NCI-H128 (cell line): Measurements from ENCODE around the gene SNX33.
"Not testable (repeated sequence)": the region's sequence is repeated elsewhere in the genome, so short reads cannot be mapped to it uniquely, and the experiment has no call there.

ENCODE experiments used
- DNase-seq: peaks from one replicate; lab custom pipeline; 2025; ENCODE audit not compliant: unreplicated experiment; lab: John Stamatoyannopoulos, UW

SNX33 gene

DNA sequence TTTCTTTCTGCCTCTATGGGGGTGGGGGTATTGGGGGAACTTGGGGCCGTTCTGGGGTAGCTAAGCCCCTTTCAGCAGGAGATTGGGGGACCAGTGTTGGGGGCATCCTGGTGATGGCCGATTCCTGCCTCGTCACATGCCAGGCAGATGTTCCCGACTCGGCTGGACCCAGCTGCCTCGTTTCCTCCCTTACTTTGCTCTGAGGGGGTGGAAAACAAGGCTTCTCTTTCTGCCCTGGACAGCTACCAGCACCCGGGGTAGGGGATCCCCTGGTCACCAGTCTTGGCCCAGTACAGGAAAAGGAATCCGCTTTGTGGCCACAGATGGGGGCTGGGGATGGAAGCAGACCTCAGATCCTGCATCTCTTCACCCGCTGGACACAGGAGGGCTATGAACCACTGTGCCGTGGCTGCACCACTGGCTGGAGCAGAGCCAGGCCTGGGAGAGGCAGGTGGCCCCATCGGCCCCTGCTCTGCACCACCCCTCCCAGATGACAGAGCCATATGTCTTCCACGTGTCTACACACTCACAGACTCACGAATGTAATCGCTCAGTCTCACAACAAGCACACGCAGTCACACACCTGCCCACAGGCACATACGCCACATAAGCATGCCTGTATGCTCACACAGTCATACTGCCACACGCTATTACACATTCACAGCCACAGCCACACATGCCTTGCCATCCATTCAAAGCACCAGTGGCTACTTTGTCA, 12.4 kb downstream of the SNX33 start:
- no peak for DNase-seq

DNA sequence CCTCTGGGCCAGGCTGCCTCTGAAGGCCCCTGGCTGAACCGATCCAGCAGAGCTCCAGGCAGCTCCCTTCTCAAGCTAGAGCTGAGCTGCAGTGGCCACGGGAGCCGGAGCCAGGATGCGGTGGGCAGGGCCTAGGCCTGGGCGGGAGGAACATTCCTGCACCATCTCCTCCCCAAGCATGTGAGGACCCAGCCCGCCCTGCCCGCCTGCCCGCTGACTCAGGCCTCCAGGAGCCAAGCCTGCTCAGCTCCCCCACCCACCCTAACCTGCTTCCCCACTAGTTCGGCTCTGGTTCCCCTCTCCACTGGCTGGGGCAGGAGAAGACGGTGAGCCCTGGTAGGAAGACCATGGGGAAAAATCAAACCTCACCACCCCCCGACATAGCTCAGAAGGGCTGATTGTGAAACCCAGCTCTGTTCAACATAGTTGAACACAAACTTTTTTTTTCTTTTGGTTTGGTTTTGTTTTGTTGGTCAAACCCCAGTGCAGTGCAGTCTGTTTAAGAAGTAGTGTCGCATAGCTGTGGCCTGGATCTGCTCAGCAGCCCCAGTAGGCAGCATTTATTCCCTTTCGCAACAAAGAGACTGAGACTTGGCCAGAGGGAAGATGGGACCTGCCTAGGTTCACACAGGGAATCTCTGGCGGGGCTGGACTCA, 13.5 kb downstream of the SNX33 start:
- no peak for DNase-seq

DNA sequence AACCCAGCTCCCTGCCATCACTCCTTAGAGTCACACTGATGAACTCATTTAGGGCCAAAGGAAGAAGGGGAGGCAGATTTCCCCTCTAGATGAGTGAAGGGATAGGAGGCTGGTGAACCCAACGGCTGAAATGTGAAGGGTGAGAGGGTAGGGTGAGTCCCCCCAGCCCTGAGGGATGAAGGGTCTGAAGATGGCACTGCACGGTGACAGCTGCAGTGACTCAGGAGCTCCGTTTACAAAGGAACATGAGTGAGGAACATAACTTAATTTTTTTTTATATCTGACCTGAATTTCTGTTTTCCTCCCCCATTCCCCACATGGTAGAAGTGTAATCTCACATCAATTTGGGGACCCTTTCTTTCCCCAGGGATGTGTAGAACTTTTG, 14.0 kb downstream of the SNX33 start:
- DNase-seq, result no peak

DNA sequence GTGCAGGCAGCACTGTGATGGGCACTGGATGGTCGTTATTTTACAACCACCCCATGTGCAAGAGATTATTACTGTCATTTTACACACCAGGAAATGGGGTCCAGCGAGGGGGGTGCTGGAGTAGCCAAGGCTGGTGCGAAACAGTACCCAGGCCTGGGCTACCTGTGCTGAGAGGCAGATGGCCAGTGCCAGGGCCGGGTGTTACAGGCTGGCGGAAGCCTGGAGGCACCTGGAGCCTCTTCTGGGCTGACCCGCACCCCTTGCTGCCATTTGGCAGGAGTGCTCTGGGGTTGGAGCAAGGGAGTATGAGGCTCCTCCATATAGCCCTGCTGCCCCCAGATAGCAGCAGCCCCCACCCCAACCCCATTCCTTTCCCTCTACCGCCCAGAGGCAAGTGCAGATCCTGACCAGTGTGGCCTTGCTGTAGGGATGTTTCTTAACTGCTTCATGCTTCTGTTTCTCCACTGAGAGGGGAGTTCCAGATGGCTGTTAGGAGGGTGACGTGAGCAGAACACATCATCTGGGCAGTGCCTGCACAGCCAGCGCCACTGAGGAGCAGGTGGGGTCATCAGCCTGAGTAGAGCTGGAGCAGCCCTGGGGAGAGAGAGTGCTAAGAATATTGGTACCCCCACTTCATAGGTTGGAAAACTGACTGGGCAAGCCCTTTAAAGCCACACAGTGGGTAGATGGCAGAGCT, 15.3 kb downstream of the SNX33 start:
- DNase-seq, result no peak

DNA sequence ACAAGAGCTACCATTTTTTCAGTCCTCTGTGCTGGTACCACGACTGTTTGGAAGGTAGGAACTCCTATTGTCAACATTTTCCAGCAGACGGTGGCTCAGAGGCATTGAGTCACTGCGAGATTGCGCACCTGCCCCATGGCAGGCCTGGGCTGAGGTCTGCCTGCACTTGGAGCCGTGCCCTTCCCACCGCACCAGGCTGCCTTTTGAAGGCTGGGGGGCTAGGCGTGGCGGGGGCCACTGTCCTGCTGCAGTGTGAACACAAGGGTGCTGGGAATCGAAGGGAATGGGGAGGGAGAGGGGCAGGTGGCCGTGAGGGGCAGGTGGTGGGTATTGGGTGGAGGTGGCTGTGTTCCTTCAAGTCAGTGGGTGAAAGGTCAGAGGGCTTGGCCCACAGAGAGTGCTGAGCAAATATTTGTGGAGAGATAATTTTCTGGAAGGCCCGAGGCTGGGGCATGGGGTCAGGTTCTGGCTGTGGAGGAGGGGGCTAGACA, 16.3 kb downstream of the SNX33 start:
- no peak for DNase-seq

DNA sequence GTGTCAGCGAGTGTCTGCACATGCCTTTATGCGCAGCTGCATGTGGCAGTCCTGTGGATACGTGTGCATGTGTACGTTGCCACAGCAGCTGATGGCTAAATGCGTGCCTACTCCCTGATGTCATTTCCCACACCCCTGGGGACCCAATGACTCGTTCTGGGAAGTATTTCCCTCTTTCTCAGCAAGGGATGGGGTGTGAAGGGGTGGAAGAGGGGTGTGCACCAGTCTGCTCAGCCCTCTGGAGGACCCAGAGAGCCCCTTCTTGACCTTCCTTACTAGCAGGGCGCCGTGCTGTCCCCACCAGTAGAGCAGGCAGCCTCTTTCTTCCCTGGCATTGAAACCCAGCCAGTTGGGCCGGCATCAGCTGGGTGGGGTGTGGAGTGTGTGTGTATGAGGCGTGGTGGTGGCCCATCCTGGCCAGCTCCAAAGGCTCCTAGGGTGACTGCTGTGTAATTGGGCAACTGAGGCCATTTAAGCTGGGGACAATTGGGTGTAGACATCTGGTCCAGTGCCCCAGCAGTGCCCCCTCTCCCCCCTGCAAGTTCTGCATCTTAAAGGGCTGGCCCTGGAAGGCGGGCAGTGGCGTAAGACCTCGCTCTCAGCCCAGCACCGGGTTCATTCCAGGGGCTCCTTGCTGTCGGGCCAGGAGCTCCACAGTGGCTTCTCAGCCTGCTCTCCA, 19.2 kb downstream of the SNX33 start:
- DNase-seq, result no peak

DNA sequence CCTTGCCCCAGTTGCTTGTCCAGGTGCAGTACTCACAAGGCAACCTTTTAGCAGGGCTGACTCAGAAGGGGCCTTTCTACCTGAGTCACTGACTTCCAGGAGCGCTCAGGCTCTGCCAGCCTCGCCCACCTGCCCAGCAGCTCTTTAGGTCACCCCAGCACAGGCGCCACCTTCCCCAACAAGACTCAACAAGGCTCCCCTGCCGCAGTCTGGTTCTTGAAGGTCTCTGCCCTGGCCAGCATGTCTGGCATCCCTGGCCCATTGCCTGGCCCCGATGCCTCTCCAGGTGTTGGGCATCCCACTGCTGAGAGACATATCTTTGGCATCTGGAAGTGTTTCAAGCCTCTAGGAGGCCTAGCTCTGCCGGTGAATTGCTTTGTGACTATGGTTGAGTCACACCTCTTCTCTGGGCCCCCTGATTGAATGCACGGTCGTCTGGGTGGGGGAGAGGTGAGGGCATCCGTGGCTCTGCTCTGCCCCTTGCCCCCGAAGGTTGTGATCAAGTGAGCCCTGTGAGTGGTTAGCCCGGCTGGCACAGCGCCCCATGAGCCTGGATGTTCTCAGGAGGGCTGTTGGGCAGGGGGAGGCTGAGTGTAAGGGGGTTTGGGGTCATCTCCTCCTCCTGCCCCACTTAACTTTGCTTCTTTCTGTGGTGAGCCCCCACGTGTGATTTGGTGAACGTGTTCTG, 21.6 kb downstream of the SNX33 start:
- DNase-seq, result no peak

DNA sequence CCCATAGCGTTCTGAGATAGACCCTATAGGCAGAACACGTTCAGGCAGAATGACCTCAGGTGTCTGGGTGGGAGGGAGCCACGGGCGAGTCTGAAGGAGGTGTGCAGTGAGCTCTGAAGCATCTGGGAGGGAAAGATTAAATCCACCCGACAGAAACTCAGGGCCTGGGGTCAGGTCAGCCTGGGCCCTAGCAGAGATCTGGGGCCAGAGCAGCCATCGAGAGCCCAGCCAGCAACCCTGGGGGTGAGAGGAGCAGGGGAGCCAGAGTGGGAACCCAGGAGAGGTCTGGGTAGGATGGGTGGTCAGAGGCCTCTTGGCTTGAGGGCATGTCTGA, 22.1 kb downstream of the SNX33 start:
- no peak for DNase-seq

DNA sequence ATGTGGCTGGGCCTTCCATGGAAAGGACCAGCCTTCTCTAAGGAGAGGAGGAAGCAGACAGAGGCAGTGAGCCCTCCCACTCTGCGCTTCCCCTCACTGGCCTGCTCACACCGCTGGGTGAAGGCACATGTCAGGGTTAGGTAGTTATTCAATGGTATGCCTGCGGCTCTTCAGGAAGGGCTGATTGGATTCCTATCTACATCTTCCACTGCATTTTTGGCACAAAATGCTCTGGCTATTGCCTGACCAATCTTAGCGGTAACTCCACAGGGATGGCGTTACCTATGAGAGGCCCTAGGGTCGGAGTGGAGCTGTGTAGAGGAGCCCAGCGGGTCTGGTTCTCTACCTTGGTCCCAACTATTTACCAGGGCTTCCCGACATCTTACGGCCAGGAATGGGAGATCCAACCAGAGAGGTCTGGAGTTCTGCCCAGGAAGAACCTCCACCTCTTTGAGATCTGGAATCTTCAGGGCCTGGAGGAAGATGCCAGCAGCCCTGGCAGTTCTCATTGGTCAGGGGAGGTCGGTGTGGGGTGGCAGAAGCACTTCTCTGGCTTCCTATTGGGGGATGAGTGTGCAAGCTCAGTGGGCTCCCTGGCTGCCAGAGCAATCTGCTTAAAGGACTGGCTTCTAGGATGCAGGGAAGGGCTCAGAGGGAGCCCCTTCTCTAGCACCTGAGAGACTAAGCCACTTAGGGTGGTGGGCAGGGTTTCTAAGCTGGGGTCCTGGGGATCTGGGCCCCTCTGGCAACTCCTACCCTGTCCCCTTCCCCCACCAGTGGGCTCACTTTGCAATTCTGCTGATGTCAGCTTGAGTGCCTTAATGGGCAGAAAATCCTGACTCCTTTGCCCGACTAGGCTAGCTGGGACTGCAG, 24.3 kb downstream of the SNX33 start:
- DNase-seq, result no peak

DNA sequence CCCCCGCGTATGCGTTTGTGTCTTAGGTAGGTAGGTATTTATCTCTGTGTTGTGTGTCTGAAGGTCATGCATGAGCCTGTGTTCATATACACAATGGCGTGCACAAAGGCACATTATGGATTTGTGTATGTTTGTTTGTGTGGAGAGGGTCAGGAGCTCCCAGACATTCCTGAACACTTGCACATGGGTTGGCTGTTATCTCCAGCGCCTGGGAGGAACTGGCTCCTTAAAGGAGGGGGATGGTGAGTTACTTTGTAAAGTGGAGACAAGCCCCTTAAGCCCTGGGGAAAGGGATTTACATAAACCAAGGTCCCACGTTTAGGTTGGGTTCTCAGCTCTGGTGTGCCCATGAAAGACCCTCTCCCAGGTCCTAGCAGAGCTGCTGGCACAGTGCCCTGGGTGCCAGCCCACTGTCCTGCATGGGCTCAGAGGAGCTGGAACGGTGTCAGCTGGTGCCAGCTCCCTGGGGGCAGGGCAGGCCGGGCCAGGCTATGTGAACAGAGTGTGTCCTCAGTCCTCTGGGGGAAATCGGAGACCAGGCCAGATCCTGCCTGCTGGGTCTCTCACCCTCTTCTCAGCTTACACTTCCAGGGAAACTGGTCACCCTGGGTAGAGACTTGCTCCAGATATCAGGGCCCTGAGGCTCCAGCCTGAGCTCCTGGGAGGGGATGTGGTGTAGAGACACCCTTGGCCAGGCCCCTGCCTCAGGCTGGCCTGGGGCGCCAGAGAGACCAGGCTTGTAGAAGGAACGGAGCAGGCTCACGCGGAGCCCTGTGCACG, 25.1 kb downstream of the SNX33 start:
- no peak for DNase-seq

DNA sequence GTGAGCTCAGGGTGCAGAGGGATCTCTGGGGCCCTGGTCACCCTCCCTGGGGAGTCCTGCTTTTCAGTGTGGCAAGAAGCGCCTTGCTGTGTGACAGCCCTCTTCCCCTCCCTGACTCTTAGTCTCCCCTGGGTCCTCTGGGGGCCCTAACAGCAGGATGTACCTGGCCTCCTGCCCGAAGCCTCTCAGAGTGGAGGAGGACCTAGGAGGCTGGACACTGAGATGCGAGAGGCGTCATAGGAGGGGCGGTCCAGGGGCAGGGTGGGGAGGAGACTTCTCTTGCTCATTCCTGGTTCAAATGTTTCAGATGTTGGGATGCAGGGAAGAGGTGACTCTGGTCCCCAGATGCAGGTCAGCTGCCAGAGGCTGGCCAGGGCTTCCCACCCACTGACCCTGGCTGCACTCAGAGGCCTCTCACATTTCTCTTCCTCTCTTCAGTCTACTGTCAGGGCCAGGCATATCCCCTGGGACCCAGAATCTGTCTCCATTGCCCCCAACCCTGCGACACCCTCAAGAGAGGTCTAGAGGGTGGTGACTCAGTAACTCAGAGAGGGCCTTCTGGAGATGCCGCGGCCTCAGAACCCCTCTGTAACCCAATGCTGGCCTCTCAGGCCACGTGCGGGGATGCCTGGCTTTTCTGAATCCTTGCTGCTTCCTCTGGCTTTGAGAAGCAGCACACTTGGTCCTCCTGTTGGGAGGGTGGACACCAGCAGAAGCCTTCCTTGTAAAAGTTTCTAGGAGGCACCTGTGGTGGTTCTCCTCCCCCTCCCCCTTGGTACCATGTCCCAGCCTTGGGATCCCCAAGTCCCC, 25.9 kb downstream of the SNX33 start:
- DNase-seq, result no peak

DNA sequence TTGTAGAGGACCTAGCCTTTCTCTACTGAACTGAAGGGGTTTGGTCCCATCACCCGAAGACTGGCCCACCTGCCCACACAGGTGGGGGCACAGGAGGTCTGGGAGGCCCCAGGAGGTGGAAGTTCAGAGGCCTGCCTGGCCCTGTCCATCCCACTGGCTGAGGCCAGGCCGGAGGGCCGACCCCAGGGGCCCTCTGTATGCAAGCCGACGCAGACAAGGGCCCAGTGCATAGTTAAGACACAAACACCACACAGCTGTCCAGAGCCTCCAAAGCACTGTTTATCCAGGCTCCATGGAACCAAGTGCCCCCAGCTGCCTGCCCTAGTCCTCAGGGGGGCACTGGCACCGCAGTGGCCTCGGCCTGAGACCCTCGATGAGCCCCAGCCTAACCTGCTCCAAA, 26.7 kb downstream of the SNX33 start:
- DNase-seq, result no peak

DNA sequence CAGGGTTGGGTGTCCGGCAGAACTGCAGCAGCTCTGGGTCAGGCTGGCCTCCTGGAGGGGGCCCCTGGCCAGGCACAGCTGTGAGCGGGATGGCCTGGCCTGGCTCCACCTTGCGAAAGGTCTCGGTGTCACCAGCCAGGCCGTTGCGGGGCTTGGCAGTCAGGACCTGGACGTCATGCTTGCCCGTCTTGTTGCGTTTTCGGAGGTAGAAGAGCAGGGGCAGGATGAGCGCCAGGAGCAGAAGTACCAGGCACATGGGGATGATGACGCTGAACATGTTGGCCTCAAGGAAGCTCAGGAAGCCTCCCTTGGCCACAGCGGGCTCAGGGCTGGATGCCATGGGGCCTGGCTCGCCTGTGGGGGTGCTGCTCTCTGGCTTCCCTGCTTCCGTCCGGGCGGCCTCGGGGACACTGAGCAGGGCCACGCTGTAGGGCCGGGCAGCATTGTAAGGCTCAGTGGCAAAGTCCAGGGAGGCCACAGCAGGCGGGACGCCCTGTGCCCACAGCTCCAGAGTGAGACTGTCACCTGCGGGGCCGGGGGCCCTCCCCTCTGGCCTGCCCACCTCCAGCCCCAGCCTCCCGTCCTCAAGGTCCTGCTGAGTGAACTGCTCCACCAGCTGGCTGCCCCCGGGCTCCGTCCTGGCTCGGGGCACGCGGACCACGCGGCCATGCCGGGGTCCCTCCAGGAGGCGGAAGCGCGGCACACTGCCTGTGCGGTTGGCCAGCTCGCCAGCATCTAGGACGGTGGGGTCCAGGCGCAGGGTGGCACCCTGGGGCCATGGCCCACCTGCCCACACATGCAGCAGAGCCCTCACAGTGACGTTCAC, 28.1 kb downstream of the SNX33 start:
- DNase-seq, result no peak

DNA sequence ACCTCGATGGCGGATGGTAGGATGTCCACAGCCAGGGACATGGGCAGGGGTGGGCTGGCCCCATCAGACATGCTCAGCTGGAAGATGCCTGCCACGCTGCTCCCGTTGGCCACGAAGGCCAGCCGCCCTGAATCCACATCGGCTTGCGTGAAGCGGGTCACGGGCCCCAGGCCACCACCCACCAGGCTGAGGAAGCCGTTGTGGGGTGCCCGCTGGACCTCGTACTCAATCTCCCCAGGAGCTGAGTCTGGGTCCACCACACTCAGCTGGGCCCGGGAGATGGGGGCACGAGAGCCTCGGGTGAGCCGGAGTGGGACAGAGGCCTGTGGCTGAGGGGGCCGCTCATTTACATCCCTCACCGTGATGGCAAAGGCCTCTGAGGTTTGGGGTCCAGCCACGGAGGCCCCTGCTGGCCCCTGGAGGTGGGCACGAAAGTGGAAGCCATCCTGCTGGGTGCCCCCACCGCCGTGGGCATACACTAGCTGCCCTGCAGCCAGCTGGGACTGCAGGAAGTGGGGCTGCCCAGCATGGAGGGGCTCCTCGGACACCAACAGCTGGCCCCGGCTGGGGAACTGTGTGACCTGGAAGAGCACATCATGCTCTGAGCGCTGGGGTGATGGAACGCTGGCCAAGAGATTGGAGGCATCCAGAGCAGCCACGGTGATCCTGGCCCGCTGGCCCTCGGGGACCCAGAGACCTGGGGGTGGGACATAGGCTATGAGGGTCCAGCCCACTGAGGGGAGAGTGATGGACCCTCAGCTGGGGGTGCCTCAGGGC, 29.2 kb downstream of the SNX33 start:
- no peak for DNase-seq

DNA sequence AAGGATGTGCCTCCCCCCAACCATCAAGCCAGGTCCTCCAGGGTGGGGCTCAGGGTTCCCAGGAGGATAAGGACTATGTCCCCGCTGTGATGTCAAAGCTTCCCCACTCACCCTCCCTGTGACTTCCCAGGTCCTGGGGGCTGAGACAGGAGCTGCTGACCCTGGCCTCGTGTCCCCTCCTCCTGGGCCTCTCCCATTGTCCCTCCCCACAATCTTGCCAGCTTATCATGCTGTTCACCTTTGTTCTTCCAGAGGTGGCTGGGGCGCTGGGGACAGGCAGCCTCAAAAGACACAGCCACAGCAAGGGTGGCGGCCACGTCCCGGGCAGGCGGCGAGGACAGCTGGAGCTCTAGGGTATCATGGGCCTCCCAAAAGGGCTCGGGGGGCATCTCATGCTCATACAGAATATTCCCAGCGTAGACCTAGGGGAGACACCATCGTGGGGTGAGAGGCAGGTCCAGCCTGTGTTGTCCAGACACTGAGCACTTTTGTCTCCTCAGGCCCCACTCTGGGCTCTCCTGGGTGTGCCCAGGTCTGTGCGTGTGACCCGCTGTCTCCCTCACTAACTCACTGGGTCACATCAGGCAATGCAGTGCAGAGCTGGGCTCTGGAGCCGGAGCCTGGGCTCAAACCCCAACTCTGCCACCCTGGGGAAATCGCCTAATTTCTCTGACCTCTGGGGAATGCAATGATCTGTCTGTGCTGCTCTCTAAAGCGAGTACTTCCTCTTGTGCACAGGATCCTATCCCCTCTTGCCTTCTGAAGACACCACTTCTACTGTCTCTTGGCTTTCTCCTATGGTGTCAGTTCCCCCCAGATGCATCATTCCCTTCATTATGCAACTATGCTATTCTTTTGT, 30.0 kb downstream of the SNX33 start:
- DNase-seq, result no peak

DNA sequence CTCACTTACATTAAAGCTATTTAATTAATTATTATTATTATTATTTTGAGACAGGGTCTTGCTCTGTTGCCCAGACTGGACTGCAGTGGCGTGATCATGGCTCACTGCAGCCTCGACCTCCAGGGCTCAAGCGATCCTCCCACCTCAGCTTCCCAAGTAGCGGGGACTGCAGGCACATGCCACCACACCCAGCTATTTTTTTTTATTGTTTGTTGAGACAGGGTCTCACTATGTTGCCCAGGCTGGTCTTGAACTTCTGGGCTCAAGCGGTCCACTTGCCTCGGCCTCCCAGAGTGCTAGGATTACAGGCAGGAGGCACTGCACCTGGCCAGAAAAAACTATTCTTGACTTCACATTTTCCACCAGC, 30.6 kb downstream of the SNX33 start:
- not testable (repeated sequence) for DNase-seq
